GM12891 (cell line): ENCODE data around the gene VAMP8.

Source experiments
- PAX5 ChIP-seq: IDR thresholded peaks from 2 replicates; pipeline ENCODE4 v1.6.1; 2011; ENCODE audit warnings: low read length, moderate library complexity, mild to moderate bottlenecking; ENCODE audit not compliant: insufficient read depth, severe bottlenecking
- POLR2A ChIP-seq: IDR thresholded peaks from 2 replicates; pipeline ENCODE4 v1.6.1; 2011; ENCODE audit warnings: low read depth, low read length, control low read depth
- POLR2AphosphoS5 ChIP-seq: IDR thresholded peaks from 2 replicates; pipeline ENCODE4 v1.6.1; 2011; ENCODE audit warnings: low read depth, low read length, control low read depth
- POU2F2 ChIP-seq: IDR thresholded peaks from 2 replicates; pipeline ENCODE4 v1.6.1; 2011; ENCODE audit warnings: low read depth, mild to moderate bottlenecking, control low read depth, low read length, moderate library complexity
- SPI1 ChIP-seq: IDR thresholded peaks from 2 replicates; pipeline ENCODE4 v1.6.1; 2011; ENCODE audit warnings: low read depth, low read length, control low read depth
- TAF1 ChIP-seq: IDR thresholded peaks from 2 replicates; pipeline ENCODE4 v1.6.1; 2011; ENCODE audit warnings: low read depth, low read length, control low read depth

- TF ChIP-seq POLR2AphosphoS5, result no peak
- TF ChIP-seq POLR2A, result no peak
- no peak for TF ChIP-seq TAF1
- TF ChIP-seq SPI1, result no peak
- TF ChIP-seq PAX5, result no peak
- no peak for TF ChIP-seq POU2F2
Observed at GRCh38 chr2:85529809-85530208, 47.6 kb upstream of the VAMP8 start.
